GM12864 (cell line): ENCODE results near the gene ZBTB39.

ENCODE experiments used
- DNase-seq: peaks from one replicate; pipeline ENCODE4 v3.0.0-alpha.2; 2011; ENCODE audit warnings: low read depth
- H3K4me3 ChIP-seq: 2 replicates; pipeline ENCODE4 v1.5.1; 2011; ENCODE audit warnings: mild to moderate bottlenecking, low read depth, low read length, control low read depth
- TF ChIP-seq, protein P1 (sequence below): IDR thresholded peaks from 2 replicates; pipeline ENCODE4 v1.5.1; 2011; ENCODE audit warnings: low read depth, mild to moderate bottlenecking, moderate library complexity, low read length, control low read depth, inconsistent platforms; ENCODE audit errors: missing control alignments

Gene ZBTB39

DNA sequence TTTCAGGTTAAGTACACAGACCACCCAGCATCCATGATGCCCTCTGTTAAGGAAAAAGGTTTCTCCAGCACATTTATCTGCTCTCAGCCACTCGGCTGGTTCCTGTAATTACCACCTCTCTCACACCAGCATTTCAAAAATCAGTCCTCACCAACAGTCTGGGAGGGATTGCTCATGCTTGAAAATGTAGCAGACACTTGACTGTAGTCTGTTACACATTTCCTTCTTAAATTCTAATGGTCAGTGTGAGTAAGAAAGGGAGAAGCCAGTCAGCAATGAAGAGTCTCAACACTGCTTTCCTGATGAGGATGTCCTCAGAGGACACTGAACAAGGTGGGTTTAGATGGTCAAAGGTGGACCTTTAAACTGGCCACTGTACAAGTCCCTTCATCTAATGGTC lies 6.0 kb downstream of the ZBTB39 start:
- DNase-seq: no peak
- H3K4me3 ChIP-seq: no peak overlapping the region
- TF ChIP-seq, protein P1, sequence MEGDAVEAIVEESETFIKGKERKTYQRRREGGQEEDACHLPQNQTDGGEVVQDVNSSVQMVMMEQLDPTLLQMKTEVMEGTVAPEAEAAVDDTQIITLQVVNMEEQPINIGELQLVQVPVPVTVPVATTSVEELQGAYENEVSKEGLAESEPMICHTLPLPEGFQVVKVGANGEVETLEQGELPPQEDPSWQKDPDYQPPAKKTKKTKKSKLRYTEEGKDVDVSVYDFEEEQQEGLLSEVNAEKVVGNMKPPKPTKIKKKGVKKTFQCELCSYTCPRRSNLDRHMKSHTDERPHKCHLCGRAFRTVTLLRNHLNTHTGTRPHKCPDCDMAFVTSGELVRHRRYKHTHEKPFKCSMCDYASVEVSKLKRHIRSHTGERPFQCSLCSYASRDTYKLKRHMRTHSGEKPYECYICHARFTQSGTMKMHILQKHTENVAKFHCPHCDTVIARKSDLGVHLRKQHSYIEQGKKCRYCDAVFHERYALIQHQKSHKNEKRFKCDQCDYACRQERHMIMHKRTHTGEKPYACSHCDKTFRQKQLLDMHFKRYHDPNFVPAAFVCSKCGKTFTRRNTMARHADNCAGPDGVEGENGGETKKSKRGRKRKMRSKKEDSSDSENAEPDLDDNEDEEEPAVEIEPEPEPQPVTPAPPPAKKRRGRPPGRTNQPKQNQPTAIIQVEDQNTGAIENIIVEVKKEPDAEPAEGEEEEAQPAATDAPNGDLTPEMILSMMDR: no peak

DNA sequence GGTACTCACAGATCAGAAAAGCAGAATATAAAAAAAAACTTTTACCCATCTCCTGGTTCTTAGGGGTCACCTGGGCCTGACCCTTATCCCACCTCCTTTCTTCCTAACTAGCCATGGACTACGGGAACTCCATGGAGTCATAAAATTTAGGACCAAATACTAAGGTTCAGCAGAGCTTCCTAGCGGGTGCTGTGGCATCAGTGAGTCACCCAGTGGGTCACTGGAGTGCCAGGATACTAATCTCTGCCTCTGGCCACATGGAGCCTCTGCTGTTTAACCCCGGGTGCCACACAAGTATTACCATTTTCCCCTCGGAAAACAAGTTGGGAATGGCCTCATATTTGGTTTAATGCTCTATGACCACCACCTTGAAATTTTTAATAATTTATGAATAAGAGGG lies 6.9 kb downstream of the ZBTB39 start:
- TF ChIP-seq, protein P1: no peak
- no peak overlapping the region for H3K4me3 ChIP-seq
- DNase-seq: no peak

DNA sequence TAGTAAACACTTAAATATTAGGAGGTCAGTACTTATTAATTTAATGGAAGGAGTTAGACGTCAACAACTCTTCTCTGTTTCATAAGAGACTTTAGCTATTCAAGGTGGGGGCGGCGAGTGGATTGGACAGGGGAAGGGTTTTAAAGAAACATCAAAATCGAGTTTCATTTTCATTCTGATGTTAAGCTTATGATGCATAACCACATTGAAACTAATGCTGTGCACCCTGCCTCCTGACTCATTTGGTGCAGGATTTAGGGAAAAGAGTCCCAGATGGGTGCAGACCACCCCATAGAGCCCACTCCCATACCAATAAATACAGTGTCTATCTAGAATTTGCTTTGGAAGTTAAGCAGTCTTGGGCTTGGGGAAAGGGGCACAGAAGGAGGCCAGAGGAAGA lies 7.4 kb downstream of the ZBTB39 start:
- H3K4me3 ChIP-seq: no peak overlapping the region
- no peak for DNase-seq
- TF ChIP-seq, protein P1: no peak

DNA sequence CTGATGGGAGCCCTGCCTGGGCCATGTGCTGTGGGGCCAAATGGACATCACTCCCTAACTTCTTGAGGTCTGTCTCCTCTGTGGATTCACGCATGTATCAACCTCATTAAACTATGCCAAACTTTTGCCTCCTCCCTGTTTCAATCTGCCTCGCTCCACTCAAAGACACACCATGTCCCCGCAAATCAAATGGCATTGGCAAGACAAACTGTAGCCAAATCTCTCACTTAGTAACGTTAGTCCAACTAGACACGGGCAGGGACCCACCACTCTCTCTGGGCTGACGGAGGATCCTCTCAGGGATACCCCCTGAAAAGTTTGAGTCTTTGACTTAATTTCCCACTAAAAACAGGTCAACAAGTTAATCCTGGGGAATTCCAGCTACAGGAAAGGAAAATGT lies 8.0 kb downstream of the ZBTB39 start:
- TF ChIP-seq, protein P1: no peak
- no peak for DNase-seq
- H3K4me3 ChIP-seq: no peak overlapping the region

DNA sequence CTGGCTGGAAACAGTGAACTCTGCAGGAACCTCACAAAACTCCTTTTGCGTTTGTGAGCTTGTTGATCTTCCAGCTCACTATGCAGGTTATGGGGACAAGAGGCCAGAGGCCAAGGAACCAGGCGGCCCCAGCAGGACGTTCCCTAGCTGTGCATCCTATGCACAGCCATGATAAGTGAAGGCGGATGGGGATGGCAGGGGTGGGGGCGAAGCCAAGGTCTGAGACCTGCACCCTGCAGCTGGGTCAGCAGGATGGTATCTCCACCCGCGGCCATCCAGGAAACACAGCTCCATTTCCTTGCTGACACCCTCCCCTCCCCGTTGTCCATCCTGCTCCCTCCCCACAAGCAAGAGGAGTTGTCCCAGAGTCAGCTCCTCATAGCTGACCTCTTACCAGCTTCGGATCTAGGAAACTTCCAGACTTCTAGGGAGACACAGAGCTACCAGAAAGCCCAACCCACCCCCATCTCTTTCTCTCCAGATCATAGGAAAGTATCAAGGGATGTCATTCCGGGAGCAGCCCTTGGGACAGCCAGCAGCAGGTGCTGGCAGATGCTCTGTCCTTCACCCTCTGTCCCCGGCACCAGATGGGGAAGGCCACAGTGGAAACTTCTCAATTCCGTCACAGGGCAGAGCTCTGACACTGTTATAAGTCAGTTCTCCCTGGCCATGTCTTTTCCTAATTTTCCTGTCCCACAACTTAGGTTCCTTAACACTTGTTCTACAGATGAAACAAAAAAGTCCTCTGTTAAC lies 9.4 kb downstream of the ZBTB39 start:
- TF ChIP-seq, protein P1: no peak
- DNase-seq: no peak
- H3K4me3 ChIP-seq: no peak overlapping the region

DNA sequence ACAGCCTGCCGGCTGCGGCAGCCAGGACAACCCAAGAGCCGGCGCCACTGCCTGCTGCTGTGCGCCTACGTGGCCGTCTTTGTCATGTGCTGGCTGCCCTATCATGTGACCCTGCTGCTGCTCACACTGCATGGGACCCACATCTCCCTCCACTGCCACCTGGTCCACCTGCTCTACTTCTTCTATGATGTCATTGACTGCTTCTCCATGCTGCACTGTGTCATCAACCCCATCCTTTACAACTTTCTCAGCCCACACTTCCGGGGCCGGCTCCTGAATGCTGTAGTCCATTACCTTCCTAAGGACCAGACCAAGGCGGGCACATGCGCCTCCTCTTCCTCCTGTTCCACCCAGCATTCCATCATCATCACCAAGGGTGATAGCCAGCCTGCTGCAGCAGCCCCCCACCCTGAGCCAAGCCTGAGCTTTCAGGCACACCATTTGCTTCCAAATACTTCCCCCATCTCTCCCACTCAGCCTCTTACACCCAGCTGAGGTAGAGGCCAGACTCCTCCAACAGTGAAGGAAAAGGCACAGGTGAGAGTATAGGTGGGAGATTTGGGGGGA lies 10.3 kb downstream of the ZBTB39 start:
- no peak for DNase-seq
- H3K4me3 ChIP-seq: no peak overlapping the region
- TF ChIP-seq, protein P1: no peak
